ENCODE measurements around the gene SLC9A9.

GRCh38 chr3:143771939-143772338, 76.3 kb downstream of the SLC9A9 start:
- TF ChIP-seq POLR2A (IDR thresholded peaks at IDR 0.05; ENCODE audit: low read length) (no peak), GATA1 (IDR thresholded peaks at IDR 0.05; ENCODE audit: low read depth, low read length) (no peak)
